PC-3 (cell line): Measurements from ENCODE around the gene ALG8.

Source experiments
- CTCF ChIP-seq: fragments of 300-600 bp; sonication (generic); conservative IDR thresholded peaks from 2 replicates; pipeline ENCODE4 v1.5.1; 2017; ENCODE audit warnings: antibody characterized with exemption, low read depth, mild to moderate bottlenecking, low read length
- EZH2 ChIP-seq: fragments of 300-600 bp; sonication (generic); IDR thresholded peaks from one replicate; pipeline ENCODE4 v1.6.1; 2017; ENCODE audit warnings: antibody characterized with exemption, mild to moderate bottlenecking, low read length; ENCODE audit not compliant: unreplicated experiment
- EZH2phosphoT487 ChIP-seq: fragments of 300-600 bp; sonication (generic); IDR thresholded peaks from 2 replicates; pipeline ENCODE4 v1.6.1; 2018; ENCODE audit warnings: mild to moderate bottlenecking, antibody characterized with exemption, low read length, borderline replicate concordance

DNA sequence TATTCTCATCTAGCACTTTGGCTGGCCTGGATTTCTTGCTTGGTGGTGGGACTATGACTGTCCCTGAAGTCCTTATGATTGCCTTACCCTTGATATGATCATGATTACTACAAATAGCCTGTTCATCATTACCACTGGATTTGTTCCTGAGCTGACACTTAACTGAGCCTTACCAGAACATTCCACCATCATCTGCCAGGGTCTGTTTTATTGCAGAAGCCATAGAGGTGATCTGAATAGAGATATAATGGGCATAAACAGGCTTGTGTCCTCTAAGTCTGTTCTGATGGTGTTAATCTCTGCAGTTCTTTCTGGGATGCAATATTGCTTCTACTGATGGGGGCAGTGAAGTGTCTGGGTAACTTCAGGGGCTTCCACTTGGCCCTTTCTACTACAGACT, 12.4 kb upstream of the ALG8 start:
- TF ChIP-seq CTCF (no peak), EZH2phosphoT487 (no peak), EZH2 (no peak)
